Hypothalamus (tissue), 51 donors: ENCODE results near the gene SERINC2.
"Not testable (repeated sequence)": the region's sequence is repeated elsewhere in the genome, so short reads cannot be mapped to it uniquely, and the experiment has no call there.

ENCODE experiments used
- DNase-seq, 51 donors: peaks; one replicate each; lab custom pipeline; 2025; lab: John Stamatoyannopoulos, UW

The SERINC2 gene

DNA sequence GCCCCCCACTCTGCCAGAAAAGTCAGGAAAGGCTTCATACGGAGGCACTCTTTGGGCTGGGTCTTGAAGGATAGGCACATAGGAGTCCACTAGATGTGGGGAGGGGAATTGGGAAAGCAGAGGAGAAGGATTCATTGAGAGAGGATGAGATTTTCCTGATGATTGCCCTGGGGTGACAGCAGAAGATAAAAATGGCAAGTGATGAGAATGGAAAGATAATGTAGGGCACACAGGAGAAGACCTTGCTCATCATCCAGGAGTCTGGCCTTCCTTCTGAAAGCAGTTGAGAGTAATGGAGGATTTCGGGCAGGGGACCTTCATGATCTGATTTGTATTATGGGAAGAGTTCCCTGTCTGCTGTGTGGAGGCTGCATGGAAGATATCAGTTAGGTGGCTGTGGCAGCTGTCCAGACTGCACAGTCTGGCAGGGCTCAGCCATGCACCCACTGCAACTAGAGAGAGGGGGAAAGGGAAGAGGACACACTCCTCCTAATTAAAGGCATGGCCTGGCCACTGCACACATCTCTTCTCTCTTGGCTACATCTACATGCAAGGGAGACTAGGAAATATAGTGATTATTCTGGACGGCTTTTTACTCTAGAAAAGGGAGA lies 30.5 kb upstream of the SERINC2 start:
- peak in 1 of 51 donors; percentile 27 for DNase-seq

DNA sequence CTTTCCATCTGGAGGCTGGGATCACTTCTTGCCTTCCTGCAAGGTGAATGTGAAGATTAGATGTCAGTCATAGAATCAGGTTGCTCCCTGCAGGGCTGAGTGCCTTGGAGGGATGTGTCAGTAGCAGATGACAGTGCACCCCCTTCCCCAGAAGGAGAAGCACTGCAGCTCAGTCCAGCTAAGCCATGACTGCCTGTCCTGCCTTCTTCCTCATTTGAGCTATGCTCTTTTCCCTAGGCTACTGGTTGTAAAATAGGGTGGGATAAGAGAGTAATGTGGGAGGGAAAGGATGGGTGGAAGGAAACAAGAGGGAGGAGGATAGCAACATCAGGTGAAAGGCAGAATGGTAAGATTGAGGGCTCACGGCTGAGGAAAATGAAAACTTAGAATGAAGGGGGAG lies 29.0 kb upstream of the SERINC2 start:
- DNase-seq, result no peak

DNA sequence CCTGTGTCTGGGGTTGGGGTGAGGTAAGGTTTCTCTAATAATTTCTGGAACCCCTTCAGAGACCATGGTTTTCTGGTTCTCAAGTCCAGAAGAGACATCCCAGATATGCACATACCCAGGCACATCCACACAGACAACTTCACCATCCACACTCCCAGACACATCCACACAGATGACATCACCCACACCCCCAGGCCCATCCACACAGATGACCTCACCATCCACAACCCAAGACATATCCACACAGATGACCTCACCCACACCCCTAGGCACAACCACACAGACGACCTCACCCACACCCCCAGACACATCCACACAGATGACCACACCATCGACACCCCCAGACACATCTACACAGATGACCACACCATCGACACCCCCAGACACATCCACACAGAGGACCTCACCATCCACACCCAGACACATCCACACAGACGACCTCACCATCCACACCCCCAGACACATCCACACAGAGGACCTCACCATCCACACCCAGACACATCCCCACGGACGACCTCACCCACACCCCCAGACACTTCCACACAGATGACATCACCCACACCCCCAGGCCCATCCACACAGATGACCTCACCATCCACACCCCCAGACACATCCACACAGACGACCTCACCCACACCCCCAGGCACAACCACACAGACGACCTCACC lies 26.3 kb upstream of the SERINC2 start:
- DNase-seq, result not testable (repeated sequence)

DNA sequence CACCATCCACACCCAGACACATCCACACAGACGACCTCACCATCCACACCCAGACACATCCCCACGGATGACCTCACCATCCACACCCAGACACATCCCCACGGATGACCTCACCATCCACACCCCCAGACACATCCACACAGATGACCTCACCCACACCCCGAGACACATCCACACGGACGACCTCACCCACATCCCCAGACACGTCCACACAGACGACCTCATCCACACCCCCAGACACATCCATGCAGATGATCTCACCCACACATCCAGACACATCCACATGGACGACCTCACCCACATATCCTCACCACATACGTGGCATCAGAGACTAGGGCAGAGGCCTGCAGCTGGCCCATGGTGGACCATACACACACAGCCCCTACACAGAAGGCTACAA lies 25.4 kb upstream of the SERINC2 start:
- no peak for DNase-seq

DNA sequence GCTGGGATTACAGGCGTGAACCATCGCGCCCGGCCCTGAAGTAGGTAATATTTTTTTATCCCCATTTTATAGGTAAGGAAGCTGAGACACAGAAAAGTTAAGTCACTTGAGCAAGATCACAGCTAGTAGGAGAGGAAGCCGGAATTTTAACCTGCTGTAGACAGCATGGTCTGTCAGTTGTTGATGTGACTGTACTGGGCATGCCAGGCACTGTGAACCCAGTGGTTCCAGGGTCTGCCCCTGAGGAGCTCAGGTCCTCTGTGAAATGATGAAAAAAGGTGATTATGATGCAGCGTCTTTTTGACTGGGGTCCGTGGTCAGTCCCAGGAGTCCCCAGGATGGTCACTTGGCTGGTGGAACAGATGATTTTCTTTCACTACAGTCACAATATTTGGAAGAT lies 23.4 kb upstream of the SERINC2 start:
- no peak for DNase-seq

DNA sequence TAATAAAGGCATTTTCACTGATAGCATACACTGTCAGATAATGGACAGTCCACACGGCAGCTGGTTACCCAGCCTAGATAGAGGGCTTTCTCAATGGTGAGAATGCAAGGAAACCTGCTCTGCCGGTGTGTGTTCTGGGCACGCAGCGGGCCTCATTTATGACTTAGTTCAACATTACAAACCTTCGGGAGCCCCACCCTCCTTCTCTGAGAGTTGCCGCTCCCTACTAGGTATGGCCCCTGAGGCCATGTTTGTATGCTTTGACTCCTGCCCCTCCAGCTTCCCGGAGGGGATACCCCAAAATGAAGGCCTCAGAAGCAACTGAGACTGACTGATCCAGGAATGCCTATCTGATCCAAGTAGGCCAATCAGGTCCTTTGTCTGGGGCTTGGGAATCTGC lies 22.9 kb upstream of the SERINC2 start:
- no peak for DNase-seq

DNA sequence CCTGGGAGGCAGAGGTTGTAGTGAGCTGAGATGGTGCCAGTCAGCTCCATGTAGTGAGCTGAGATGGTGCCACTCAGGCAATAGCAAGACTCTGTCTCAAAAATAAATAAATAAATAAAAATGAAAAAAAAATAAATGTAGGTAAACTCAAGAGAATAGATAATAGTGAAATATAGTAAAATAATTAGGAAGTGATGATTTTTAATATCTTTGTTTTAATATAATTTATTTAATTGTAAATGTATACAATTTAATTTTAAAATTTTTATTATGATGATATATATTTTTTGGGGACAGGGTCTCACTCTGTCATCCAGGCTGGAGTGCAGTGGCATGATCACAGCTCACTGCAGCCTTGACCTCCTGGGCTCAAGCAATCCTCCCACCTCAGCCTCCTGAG lies 19.6 kb upstream of the SERINC2 start:
- no peak for DNase-seq

DNA sequence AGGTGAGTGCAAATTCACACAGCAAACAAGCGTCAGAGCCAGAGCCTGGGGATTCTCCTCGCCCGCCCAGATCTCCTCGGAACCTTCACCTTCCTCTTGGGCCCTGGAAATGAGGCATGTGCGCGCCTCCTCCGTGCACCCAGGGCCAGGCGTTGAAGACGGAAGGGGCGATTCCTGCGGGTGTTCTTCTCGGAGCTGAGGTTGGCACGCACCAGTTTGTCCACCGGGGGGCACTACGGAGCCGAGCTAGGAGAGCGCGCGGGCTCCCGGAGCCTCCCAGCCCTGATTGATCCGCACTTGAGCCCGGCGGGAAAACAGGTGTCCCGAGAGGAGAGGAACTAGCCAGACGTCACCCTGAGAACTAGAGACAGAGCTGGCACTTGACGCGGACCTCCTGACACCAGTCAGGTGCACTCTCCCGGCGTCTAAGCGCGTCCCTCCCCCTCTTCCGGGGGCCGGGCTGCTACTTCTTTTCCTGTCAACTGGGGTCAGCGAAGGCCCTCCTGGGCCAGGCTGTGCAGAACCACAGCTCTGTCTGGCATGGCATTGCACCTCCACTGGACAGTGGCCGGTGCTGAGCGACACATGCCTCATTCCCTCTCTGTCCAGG lies 18.3 kb upstream of the SERINC2 start:
- peak in 50 of 51 donors; percentile 9 to 85 (median 63) for DNase-seq

DNA sequence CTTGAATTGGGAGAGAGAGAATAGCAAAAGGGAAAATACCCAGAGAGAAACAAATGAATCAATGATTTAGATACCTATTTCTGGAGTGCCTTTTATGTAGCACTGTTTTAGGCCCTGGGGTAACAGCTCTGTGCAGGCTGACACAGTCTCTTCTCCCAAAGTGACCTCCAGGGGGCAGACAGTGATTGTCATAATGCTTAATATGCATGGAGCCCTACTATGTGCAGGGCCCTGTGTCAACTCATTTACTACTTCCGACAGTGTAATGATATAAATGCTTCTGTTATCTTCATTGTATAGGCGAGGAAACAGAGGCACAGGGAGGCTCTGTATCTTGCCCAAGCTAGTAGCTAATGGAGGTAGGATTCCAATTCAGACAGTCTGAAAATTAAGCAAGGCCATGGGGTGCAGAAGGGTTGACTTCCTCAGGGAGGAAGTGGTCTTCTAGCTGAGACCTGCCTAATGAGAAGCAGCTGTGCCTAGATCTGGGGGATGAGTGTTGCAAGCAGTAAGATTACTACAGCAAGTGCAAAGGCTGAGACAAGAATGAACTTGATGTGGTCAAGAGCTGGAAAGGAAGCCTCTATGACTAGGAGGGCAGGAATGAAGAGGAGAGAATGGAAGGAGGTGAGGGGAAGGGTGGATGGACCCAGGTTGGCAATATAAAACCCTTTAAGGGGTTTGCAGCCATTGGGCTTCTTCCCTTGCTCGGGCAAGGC lies 16.2 kb upstream of the SERINC2 start:
- no peak for DNase-seq

DNA sequence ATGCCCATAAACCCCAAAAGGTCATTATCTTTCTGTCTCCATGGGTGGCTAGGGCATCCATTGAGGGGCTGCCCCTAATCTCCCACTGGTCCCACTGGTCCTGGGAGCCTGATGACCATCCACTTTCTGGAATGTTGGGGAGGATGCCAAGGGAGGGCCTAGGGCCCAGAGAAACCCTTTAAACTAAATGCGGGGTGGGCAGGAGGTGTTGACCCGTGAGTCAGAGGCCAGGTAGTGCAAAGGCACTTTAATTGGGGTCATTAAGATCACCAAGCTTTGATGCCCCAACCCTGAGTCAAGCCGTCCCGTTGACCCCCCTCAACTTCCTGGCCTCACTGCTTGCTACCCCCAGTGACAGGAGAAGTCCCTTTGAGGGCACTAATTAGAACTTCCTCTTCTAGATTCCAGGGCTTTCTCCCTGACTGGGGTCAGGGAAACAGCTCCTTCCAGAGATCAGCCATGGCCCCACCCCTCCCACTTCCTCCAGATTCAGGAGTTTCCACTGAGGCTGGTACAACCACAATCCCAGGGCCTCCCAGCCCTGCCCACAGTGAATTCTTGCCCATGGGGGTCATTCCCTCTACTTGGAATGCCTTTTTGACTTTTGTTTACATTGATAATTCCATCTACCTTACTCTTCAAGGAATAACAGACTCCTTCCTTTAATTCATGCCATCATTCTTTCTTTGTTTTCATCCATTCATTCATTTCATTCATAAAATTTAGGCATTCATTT lies 15.5 kb upstream of the SERINC2 start:
- DNase-seq, result no peak

DNA sequence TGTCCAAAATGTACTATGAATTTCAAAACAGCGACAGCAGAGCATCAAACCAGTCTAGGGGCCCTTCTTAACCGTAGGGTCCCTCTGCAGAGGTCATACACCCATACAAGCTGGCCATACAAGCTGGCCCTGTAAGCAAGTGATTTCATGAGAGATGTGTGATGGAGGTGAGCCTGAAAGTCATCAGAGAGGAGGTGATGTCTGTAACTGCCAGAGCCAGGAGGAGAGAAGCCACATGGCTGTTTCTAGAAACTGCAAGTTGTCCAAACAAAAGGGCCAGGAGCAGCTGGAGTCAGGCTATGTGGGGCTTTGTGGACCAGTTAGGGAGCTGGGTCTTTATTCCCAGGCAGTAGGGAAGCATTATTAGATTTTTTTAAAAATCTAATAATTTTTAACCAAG lies 14.8 kb upstream of the SERINC2 start:
- no peak for DNase-seq

DNA sequence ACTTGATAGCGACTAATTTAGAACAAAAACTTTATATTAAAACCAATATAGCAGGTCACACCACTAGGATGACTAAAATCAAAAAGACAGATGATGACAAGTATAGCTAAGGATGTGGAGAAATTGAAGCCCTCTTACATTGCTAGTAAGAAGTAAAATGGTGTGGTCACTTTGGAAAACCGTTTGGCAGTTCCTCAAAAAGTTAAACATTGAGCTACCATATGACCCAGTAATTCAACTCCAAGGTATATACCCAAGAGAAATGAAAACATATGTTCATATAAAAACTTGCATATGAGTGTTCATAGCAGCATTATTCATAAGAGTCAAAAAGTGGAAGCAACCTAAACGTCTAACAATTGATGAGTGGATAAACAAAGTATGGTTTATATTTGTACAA lies 13.0 kb upstream of the SERINC2 start:
- DNase-seq, result no peak

DNA sequence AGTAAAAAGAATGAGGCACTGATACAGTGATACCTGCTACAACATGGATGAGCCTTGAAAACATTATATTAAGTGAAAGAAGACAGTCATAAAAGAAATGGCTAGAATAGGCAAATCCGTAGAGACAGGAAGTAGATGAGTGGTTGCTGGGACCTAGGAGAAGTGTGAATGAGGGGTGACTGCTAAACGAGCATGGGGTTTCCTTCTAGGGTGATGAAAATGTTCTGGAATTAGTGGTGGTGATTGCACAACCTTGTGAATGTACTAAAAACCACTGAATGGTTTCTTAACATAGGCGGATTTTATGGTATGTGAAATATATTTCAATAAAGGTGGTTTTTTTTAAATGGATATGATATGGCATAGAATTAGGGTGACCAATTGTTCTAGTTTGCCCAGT lies 12.6 kb upstream of the SERINC2 start:
- DNase-seq, result no peak

DNA sequence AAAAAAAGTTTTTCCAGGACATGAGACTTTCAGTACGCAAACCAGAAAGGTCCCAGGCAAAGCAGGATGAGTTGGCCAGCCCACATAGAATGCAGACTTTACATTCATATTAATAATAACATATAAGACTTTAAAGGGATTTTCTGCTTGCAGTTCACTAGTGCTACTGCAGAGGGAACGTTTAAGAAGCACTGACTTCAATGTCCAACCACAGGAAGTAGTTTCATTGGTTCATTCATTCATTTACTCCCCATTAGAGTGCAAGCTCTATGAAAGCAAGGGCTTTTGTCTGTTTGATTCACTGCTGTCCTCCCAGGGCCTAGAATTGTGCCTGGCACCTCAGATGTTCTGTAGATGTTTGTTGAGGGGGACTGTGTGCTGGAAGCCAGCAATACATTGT lies 11.8 kb upstream of the SERINC2 start:
- no peak for DNase-seq

DNA sequence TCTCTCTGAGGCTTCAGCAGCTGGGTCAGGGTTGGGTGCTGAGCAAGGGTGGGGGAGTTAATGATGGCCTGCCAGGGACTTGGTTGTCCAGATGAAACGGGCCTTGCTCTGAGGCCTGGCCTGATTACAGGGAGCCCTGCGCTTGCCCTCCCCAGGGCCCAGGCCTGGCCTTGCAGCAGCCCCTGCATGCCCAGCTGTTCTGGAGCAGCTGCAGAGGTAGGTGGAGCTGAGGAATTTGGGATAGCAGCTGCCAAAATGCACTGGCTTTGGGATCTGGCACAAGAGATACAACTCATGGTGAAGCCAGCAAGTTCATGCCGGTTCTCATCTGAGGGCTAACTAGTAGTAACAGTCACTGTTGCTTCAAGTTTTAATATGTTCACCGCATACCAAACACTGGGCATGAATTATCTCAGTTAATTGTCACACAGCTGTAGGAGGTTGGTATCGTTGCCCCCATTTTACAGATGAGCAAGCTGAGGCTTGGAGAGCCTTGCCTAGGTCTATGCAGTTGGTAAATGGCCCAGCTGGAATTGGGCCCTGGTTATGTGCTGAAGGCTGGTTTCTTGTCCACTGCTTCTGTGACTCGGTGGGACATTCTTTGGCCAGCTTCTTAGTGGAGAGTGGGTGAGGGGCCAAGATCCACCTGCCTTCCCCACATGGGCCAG lies 7.3 kb upstream of the SERINC2 start:
- no peak for DNase-seq

DNA sequence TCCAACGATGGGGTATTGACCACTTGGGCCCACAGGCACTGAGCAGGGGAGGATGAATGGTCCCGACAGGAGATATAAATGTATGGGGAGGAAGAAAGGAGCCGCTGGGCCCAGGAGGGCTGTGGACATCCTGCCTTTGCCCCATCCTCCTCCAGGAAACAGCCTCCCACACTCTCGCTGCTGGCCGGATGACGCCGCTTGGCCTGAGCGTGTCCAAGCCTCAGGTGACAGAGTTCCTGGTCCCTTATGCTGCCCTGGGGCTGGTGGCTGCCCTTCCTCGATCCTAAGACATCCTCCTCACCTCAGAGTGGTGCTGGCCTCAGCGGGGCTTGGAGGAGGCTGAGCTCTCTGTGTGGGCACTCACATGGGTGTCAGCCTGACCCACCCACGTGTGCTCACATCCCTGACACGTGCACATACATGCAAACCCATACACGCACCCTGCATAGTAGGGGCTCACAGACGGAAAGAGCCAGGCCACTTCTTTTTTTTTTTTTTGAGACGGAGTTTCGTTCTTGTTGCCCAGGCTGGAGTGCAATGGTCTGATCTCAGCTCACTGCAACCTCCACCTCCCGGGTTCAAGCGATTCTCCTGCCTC lies 5.9 kb upstream of the SERINC2 start:
- DNase-seq, result no peak

DNA sequence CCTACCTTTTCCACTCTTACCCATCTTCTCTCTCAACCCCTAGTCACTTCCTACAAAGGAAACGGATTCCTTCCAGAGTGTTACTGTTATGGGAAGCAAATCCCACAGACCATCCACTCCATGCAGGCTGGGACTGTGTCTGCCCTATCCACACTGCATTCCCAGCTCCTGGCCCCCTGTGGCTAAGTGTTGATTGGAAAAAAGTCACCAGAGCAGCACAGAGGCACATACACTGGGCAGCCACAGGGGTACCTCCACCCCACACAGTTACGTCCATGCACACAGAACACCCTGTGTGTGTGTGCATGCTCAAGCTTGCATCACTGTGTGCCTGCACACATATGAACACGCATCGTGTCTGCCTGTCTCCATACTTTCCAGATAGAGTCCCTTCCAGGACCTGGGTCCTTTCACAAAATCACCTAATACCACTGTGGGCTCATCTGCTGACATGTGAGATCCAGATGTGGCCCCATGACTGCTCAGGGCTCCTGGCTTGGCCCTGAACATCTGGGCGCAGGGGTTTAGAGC lies 4.2 kb upstream of the SERINC2 start:
- DNase-seq, result no peak

DNA sequence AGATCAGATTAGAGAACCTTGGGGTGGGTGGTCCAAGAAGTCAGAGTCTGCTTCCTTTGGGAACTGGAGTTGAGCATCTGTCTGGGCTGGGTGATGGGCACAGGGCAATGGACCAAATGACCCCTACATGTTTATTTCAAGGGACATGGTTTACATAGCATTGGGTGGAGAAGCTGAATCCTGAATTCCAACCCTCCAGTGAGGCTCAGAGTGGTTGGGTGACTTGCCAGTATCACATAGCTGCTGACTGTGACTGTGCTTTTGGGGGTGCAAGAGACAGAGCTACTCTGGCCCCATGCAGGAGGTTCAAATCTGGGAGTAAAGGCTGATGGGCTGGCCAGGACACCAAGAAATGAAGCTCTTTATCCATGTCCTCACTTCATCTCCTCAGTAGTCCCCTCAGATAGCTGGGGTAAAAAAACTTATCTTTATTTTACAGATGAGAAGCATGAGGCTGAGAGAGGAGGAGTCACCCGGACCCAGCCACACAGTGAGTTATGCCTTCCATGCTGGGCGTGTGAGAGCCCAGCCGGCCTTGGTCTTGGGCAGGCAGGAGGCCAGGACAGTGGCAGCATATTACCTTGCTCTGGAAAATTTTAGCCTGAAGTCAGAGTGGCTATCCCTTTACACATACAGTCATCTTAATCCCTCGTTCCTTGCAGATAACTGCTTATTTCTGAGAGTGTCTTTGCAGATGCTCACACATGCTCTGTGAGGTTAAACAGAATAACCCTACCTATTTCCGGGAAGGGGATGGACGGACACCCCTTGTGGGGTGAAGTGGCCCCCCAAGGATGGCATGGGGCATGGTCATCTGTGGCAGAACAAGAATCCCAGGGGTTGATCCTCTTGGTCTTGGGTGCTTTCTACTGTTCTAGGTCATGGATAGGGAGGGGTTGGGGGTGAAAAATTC lies 2.8 kb upstream of the SERINC2 start:
- no peak for DNase-seq

DNA sequence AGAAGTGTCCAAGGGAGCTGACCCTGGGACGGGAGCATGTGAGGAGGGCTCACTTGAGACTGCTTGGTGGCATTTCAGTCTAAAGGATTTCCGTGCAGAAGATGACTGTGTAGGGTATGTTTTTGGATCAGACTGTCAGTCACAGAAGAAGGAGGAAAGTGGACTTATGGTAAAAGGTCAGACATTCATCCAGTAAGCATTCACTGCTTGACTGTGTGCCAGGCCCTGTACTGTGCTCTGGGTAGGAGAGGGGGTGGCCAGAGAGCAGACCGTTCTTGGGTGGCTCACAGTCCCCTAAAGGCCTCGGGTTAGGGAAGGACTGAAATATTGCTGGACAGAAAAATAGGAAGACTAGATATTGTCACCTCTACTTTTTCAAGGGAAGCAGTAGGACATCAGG lies 2.1 kb upstream of the SERINC2 start:
- DNase-seq, result no peak
